ENCODE measurements around the gene ILF2.

The ILF2 gene

GRCh38 chr1:153661111-153661708 is 9.6 kb downstream of the ILF2 start (continued):
- no peak for TF ChIP-seq MZF1 (tag by site-specific recombination; IDR thresholded peaks at IDR 0.05; ENCODE audit: borderline replicate concordance)
- no peak for TF ChIP-seq ZNF133 (tag by site-specific recombination; IDR thresholded peaks at IDR 0.05)
- TF ChIP-seq PRDM4 (tag by site-specific recombination; IDR thresholded peaks at IDR 0.05): peak; percentile 75
- no peak for TF ChIP-seq ZNF571 (tag by site-specific recombination; IDR thresholded peaks at IDR 0.05)
- TF ChIP-seq ZNF48 (tag by site-specific recombination; IDR thresholded peaks at IDR 0.05): no peak

GRCh38 chr1:153659656-153660055 is 11.1 kb downstream of the ILF2 start:
- no peak overlapping the region for H3K27ac ChIP-seq (ENCODE audit: extremely low read depth, low read depth, low read length)
- TF ChIP-seq ZNF692 (tag by site-specific recombination; IDR thresholded peaks at IDR 0.05): no peak
- no peak for TF ChIP-seq ZFP41 (tag by site-specific recombination; IDR thresholded peaks at IDR 0.05; ENCODE audit: borderline replicate concordance)
- no peak for TF ChIP-seq KLF17 (tag by site-specific recombination; IDR thresholded peaks at IDR 0.05)
- no peak; the same call in none of the 2 replicates for TF ChIP-seq ZNF600 (tag by site-specific recombination; IDR thresholded peaks at IDR 0.05)
- TF ChIP-seq ZBTB1 (tag by site-specific recombination; IDR thresholded peaks at IDR 0.05): no peak
- no peak for TF ChIP-seq ZSCAN30 (tag by site-specific recombination; IDR thresholded peaks at IDR 0.05)
- no peak for TF ChIP-seq ZFP3 (tag by site-specific recombination; IDR thresholded peaks at IDR 0.05; ENCODE audit: low read depth)
- TF ChIP-seq ZNF202 (tag by site-specific recombination; IDR thresholded peaks at IDR 0.05; ENCODE audit: borderline replicate concordance): no peak
- no peak for TF ChIP-seq ZNF274 (IDR thresholded peaks at IDR 0.05; ENCODE audit: low read length)
- no peak for TF ChIP-seq ZNF274 (tag by site-specific recombination; IDR thresholded peaks at IDR 0.05; ENCODE audit: borderline replicate concordance)
- TF ChIP-seq ZNF169 (tag by site-specific recombination; IDR thresholded peaks at IDR 0.05): no peak
- POLR2A ChIA-PET: interaction anchor here (0.6 to 2.8 kb wide), 7 partner anchors 11 to 343 kb away, joined by 3 to 24 read pairs (median 5); partner anchors contain the start of genes CHTOP, S100A1 and S100A13

GRCh38 chr1:153659175-153659534 is 11.6 kb downstream of the ILF2 start:
- H3K27ac ChIP-seq (ENCODE audit: extremely low read depth, low read depth, low read length): peak overlapping the region; percentile 78; the same call in 1 of the 2 replicates
- H3K4me3 ChIP-seq (ENCODE audit: low read depth, low read length): peak overlapping the region; percentile 87
- H3K9me3 ChIP-seq (ENCODE audit: control insufficient read depth, insufficient read depth, low read depth, low read length): no peaks in the 10 kb centered on the region
- CTCF ChIA-PET: interaction anchor here (0.8 to 2.4 kb wide), 3 partner anchors 10 to 148 kb away, joined by 3 to 9 read pairs (median 5); no protein-coding TSS in a partner anchor
- 0 out of 2 replicates have a peak, but pooled peaks cover 2% of the 10 kb centered on the region for H3K4me1 ChIP-seq (ENCODE audit: control insufficient read depth, insufficient read depth, low read length)
- peaks cover 28 to 48% of the 10 kb centered on the region in 2 experiments for H3K36me3 ChIP-seq (ENCODE audit: control insufficient read depth in 2 of 2, insufficient read depth in 1 of 2, low read length in 2 of 2)
- POLR2A ChIA-PET: interaction anchor here (0.6 to 2.8 kb wide), 9 partner anchors 10 to 343 kb away, joined by 3 to 24 read pairs (median 5); partner anchors contain the start of genes CHTOP, S100A1, S100A13 and SLC27A3
- no peak for TF ChIP-seq ZNF274 (IDR thresholded peaks at IDR 0.05; ENCODE audit: low read length)
- TF ChIP-seq ZNF274 (tag by site-specific recombination; IDR thresholded peaks at IDR 0.05; ENCODE audit: borderline replicate concordance): no peak
- peak; percentile 52; the same call in 1 of the 2 replicates for TF ChIP-seq ZBTB48 (tag by site-specific recombination; IDR thresholded peaks at IDR 0.05)
- no peak for TF ChIP-seq ZNF677 (tag by site-specific recombination; IDR thresholded peaks at IDR 0.05)
- peak; percentile 81 for TF ChIP-seq PRDM10 (tag by site-specific recombination; IDR thresholded peaks at IDR 0.05)
- no peak for TF ChIP-seq ZEB2 (tag by site-specific recombination; IDR thresholded peaks at IDR 0.05)
- no peak for TF ChIP-seq KLF1 (tag by site-specific recombination; IDR thresholded peaks at IDR 0.05)
- no peak for TF ChIP-seq ZIC2 (tag by site-specific recombination; IDR thresholded peaks at IDR 0.05)

More at GRCh38 chr1:153659656-153660055, 11.1 kb downstream of the ILF2 start:
- Histone ChIP-seq H3K4me1 (ENCODE audit: control insufficient read depth, insufficient read depth, low read length) (0 out of 2 replicates have a peak, but pooled peaks cover 2% of the 10 kb centered on the region), H3K4me3 (ENCODE audit: low read depth, low read length) (peak overlapping the region; percentile 87), H3K36me3 (ENCODE audit: control insufficient read depth in 2 of 2, insufficient read depth in 1 of 2, low read length in 2 of 2) (peaks cover 33 to 53% of the 10 kb centered on the region in 2 experiments), H3K9me3 (ENCODE audit: control insufficient read depth, insufficient read depth, low read depth, low read length) (no peaks in the 10 kb centered on the region)
- CTCF ChIA-PET: interaction anchor here (0.8 to 2.4 kb wide), 2 partner anchors 49 to 149 kb away, joined by 5 to 9 read pairs; no protein-coding TSS in a partner anchor
